ENCODE data around the gene BDKRB2.

BDKRB2 gene

GRCh38 chr14:96264200-96264553 is 59.5 kb downstream of the BDKRB2 start:
- H3K4me3 ChIP-seq (replicated peaks; ENCODE audit: low read depth, low read length) = no peak overlapping the region
- no peak for TF ChIP-seq CTCF (IDR thresholded peaks at IDR 0.05; ENCODE audit: low read length, missing control alignments)
- DNase-seq (ENCODE audit: low read depth) = no peak

GRCh38 chr14:96264853-96265252 is 60.2 kb downstream of the BDKRB2 start:
- peak; percentile 63 for DNase-seq (ENCODE audit: low read depth)
- TF ChIP-seq CTCF (IDR thresholded peaks at IDR 0.05; ENCODE audit: low read length, missing control alignments) = peak; percentile 65

GRCh38 chr14:96265383-96266095 is 60.9 kb downstream of the BDKRB2 start:
- no peak for DNase-seq (ENCODE audit: low read depth)
- no peak for TF ChIP-seq CTCF (IDR thresholded peaks at IDR 0.05; ENCODE audit: low read length, missing control alignments)
- no peak overlapping the region for H3K4me3 ChIP-seq (replicated peaks; ENCODE audit: low read depth, low read length)

More at GRCh38 chr14:96264853-96265252, 60.2 kb downstream of the BDKRB2 start:
- H3K4me3 ChIP-seq (replicated peaks; ENCODE audit: low read depth, low read length) = no peak overlapping the region

GRCh38 chr14:96267336-96267735 is 62.7 kb downstream of the BDKRB2 start:
- TF ChIP-seq CTCF (IDR thresholded peaks at IDR 0.05; ENCODE audit: low read length, missing control alignments) = no peak
- peak; percentile 79 for DNase-seq (ENCODE audit: low read depth)
- no peak overlapping the region for H3K4me3 ChIP-seq (replicated peaks; ENCODE audit: low read depth, low read length)

GRCh38 chr14:96267916-96268315 is 63.3 kb downstream of the BDKRB2 start:
- no peak for DNase-seq (ENCODE audit: low read depth)
- H3K4me3 ChIP-seq (replicated peaks; ENCODE audit: low read depth, low read length) = no peak overlapping the region
- no peak for TF ChIP-seq CTCF (IDR thresholded peaks at IDR 0.05; ENCODE audit: low read length, missing control alignments)

GRCh38 chr14:96268431-96269358 is 64.1 kb downstream of the BDKRB2 start:
- no peak overlapping the region for H3K4me3 ChIP-seq (replicated peaks; ENCODE audit: low read depth, low read length)
- DNase-seq (ENCODE audit: low read depth) = peak; percentile 92

More at GRCh38 chr14:96268431-96269358, 64.1 kb downstream of the BDKRB2 start:
- no peak for TF ChIP-seq CTCF (IDR thresholded peaks at IDR 0.05; ENCODE audit: low read length, missing control alignments)

All from fibroblast of pulmonary artery (primary cell).